ENCODE measurements around the gene GCNT2. TPM values are rescaled to one million over a fixed set of nuclear protein-coding genes. Genes with fewer than 3 reads are reported as not detected.

Gene GCNT2
- total RNA-seq: under 0.01 TPM in 2 replicates

DNA sequence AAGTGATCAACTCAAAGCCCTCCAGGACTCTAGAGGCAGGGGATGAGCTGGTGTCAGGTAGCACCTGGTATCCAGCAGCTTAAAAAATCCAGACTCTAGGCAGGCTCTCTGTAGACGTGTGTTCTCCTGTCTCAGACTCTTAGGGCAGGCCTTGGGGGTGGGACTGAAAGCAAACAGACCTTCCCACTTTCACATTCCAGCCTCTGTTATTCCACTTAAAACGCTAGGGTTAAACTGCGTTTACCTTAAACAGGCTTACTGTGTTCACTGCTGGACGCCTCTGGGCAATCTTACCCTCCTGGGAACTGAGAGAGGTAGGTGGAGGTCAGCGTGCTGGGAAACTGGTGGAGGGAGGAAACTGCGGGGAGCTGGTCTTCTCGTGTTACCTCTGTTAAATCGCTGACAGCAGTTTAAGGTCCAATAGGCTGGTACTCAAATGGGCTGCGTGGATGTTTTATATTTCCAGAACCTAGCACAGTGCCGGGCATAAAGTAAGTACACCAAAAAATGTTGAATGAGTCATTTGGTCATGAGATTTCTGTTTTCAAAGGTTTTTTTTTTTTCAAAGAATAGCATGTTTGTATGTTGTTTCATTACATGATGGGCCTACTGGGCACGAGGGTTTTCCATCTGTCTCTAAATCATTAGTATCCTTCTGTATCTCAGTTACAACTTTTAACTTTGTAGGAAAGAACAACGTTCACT is at the start of gene GCNT2:
Gene GCNT2 (plus strand): TSS at position 248 of the 705 bp plus-strand sequence. CDS start 7,561 bp downstream, outside the sequence.
- no peak for TF ChIP-seq CTCF (IDR thresholded peaks at IDR 0.05; ENCODE audit: insufficient read depth, low read depth, low read length)
- H3K4me3 ChIP-seq (ENCODE audit: low read depth, low read length): no peak within 1 kb of the TSS
- peak; percentile 8 for DNase-seq (ENCODE audit: low read depth)

DNA sequence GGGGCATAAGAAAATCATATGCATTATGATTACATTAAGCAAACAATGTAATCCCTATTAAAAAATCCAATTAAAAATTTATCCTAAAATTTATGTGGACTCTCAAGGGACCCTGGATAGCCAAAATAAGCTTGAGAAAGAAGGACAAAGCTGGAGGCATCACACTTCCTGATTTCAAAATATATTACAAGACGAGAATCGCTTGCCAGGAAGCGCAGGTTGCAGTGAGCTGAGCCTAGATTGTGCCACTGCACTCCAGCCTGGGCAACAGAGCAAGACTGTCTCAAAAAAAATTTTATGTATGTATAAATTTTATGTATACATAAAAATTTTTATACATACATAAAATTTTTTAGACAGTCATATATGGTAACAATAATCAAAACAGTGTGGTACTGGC is 48.5 kb upstream of the GCNT2 start:
- no peak for DNase-seq (ENCODE audit: low read depth)
- TF ChIP-seq CTCF (IDR thresholded peaks at IDR 0.05; ENCODE audit: insufficient read depth, low read depth, low read length): no peak
- no peak overlapping the region for H3K4me3 ChIP-seq (ENCODE audit: low read depth, low read length)

DNA sequence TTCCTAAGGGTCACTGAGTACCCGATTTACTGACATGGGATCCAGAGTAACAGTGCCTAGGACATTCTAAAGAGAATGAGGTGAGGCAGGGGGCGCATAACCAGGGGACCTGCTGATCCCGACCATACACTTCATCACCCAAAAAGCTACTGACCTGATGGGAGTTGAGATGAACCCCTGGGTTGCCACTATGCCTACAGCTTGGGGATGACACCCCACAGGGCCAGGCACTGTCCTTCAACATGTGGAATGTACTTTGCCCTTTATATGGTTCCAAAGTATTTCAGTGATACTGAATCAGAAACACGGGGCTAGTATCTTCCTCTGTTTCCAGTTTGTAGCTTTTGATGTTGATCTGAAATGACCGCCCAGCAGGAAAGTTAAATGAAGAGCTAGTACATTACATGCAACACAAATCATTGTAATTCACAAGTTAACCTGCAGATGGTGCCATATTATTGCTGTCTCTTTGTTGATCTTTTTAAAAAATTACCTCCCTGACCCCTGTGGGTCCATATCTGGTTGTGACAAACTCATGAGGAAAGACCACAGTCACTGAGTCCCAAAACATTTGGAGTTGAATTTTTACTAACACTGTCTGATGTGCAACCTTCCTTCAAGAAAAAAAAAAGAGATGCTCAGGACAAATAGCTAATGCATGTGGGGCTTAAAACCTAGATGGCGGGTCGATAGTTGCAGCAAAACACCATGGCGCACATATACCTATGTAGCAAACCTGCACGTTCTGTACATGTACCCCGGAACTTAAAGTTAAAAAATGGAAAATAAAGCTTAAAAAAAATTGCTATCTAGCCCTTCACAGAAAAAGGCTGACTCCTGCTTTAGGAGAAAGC is 42.7 kb upstream of the GCNT2 start:
- H3K4me3 ChIP-seq (ENCODE audit: low read depth, low read length): no peak overlapping the region
- TF ChIP-seq CTCF (IDR thresholded peaks at IDR 0.05; ENCODE audit: insufficient read depth, low read depth, low read length): peak; percentile 53
- DNase-seq (ENCODE audit: low read depth): peak; percentile 24

- no peak for TF ChIP-seq CTCF (IDR thresholded peaks at IDR 0.05; ENCODE audit: insufficient read depth, low read depth, low read length)
- no peak for DNase-seq (ENCODE audit: low read depth)
Measured at GRCh38 chr6:10479939-10480700, 41.0 kb upstream of the GCNT2 start.

DNA sequence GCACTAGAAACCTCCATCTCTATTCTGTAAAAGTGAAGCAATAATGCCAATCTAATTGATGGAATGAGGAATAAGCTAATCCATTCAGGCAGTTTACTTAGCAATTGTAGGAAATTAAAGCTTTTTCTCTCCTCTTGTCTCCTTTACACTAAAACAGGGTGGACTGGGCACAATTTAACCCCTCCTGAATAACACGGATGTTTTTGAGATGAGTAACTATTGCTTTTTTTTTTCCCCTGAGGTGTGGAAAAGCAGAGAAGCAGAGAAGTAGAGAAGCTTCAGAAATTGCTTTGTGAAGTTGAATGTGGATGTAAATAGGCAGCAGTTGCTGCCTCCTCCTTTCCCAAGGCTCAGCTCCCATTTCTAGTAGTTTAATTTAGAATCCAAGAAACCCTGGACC is 40.0 kb upstream of the GCNT2 start:
- DNase-seq (ENCODE audit: low read depth): no peak
- TF ChIP-seq CTCF (IDR thresholded peaks at IDR 0.05; ENCODE audit: insufficient read depth, low read depth, low read length): no peak
- no peak overlapping the region for H3K4me3 ChIP-seq (ENCODE audit: low read depth, low read length)

More at GRCh38 chr6:10479939-10480700, 41.0 kb upstream of the GCNT2 start:
- no peak overlapping the region for H3K4me3 ChIP-seq (ENCODE audit: low read depth, low read length)

DNA sequence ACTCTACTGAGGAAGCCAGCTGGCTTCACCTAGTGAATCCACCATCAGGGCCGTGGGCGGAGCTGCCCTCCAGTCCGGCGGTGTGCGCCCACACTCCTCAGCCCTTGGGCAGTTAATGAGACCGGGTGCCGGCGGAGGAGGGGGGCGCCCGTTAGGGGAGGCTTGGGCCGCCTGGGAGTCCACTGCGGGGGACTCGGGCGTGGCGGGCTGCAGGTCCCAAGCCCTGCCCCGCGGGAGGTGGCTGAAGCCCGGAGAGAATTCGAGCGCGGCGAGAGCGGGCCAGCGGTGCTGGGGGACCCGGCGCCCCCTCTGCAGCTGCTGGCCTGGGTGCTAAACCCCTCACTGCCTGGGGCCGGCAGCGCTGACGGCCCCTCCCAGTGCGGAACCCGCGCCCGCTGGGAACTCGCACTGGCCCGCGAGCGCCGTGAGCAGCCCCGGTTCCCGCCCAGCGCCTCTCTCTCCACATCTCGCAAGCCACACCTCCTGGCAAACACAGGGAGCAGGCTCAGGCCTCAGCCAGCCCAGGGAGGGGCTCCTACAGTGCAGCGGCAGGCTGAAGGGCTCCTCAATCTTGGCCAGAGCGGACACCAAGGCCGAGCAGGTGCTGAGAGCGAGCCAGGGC is 38.4 kb upstream of the GCNT2 start:
- DNase-seq (ENCODE audit: low read depth): no peak
- no peak for TF ChIP-seq CTCF (IDR thresholded peaks at IDR 0.05; ENCODE audit: insufficient read depth, low read depth, low read length)
- no peak overlapping the region for H3K4me3 ChIP-seq (ENCODE audit: low read depth, low read length)
